ENCODE data around the gene AFP.

Gene AFP

GRCh38 chr4:73456177-73457022 is 20.4 kb downstream of the AFP start:
- H3K4me3 ChIP-seq (ENCODE audit: low read depth, low read length) = no peak overlapping the region

GRCh38 chr4:73458184-73459047 is 22.4 kb downstream of the AFP start:
- no peak overlapping the region for H3K4me3 ChIP-seq (ENCODE audit: low read depth, low read length)

- H3K4me3 ChIP-seq (ENCODE audit: low read depth, low read length) = no peak overlapping the region
Measured at GRCh38 chr4:73459048-73459421, 23.0 kb downstream of the AFP start.

GRCh38 chr4:73460913-73461522 is 25.0 kb downstream of the AFP start:
- no peak overlapping the region for H3K4me3 ChIP-seq (ENCODE audit: low read depth, low read length)

GRCh38 chr4:73468170-73468569 is 32.1 kb downstream of the AFP start:
- H3K4me3 ChIP-seq (ENCODE audit: low read depth, low read length) = no peak overlapping the region

GRCh38 chr4:73470728-73471127 is 34.7 kb downstream of the AFP start:
- H3K4me3 ChIP-seq (ENCODE audit: low read depth, low read length) = no peak overlapping the region

GRCh38 chr4:73477176-73477575 is 41.2 kb downstream of the AFP start:
- no peak overlapping the region for H3K4me3 ChIP-seq (ENCODE audit: low read depth, low read length)

- no peak overlapping the region for H3K4me3 ChIP-seq (ENCODE audit: low read depth, low read length)
Measured at GRCh38 chr4:73479323-73479722, 43.3 kb downstream of the AFP start.

GRCh38 chr4:73481358-73481757 is 45.3 kb downstream of the AFP start, which contains the start of gene AFM:
Gene AFM, plus strand, starts transcription at chr4:73481745. Its CDS starts 31 bp downstream, at chr4:73481776.
- H3K4me3 ChIP-seq (ENCODE audit: low read depth, low read length) = no peak within 1 kb of the TSS

- no peak overlapping the region for H3K4me3 ChIP-seq (ENCODE audit: low read depth, low read length)
Measured at GRCh38 chr4:73485085-73485484, 49.1 kb downstream of the AFP start.

GRCh38 chr4:73485596-73485995 is 49.6 kb downstream of the AFP start:
- H3K4me3 ChIP-seq (ENCODE audit: low read depth, low read length) = no peak overlapping the region

GRCh38 chr4:73486497-73486896 is 50.5 kb downstream of the AFP start:
- no peak overlapping the region for H3K4me3 ChIP-seq (ENCODE audit: low read depth, low read length)

GRCh38 chr4:73487233-73487632 is 51.2 kb downstream of the AFP start:
- no peak overlapping the region for H3K4me3 ChIP-seq (ENCODE audit: low read depth, low read length)

GRCh38 chr4:73499996-73500765 is 64.2 kb downstream of the AFP start:
- H3K4me3 ChIP-seq (ENCODE audit: low read depth, low read length) = no peak overlapping the region

GRCh38 chr4:73501664-73502265 is 65.7 kb downstream of the AFP start:
- H3K4me3 ChIP-seq (ENCODE audit: low read depth, low read length) = no peak overlapping the region

- H3K4me3 ChIP-seq (ENCODE audit: low read depth, low read length) = no peak overlapping the region
Measured at GRCh38 chr4:73505567-73505966, 69.5 kb downstream of the AFP start.

All from iPS-11a (cell line).